Stimulated activated CD4-positive, alpha-beta T cell treated with anti-CD3 and anti-CD28 coated beads, Interleukin-15, amount 100 ng/mL, for 1 hour (primary cell): ENCODE measurements around the gene CLASP1.
"Not testable (repeated sequence)": the region's sequence is repeated elsewhere in the genome, so short reads cannot be mapped to it uniquely, and the experiment has no call there.

Experiments used
- DNase-seq, 2 donors: peaks; one replicate each; pipeline ENCODE4 v3.0.0-alpha.2; 2020; ENCODE audit warnings: low read depth in 1 of 2, low spot score in 1 of 2

The CLASP1 gene

DNA sequence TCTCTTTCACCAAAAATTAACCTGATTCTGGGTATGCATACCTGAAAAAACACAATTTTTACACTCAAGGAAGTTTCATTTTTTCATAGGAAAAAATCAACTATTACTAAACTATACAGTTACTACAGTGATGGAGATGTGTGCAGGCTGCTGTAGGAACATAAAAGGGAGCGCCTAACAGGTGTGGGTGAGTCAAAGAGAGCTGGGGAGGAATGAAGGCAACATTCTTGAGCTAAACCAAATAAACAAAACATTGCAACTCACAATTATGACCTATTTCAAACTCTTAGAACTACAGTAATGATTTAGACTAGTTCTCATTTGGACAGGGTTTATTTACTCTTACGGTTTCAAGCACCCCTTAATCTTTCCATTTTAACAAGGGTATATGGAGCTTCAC, 13.4 kb upstream of the CLASP1 start:
- DNase-seq, result no peak

DNA sequence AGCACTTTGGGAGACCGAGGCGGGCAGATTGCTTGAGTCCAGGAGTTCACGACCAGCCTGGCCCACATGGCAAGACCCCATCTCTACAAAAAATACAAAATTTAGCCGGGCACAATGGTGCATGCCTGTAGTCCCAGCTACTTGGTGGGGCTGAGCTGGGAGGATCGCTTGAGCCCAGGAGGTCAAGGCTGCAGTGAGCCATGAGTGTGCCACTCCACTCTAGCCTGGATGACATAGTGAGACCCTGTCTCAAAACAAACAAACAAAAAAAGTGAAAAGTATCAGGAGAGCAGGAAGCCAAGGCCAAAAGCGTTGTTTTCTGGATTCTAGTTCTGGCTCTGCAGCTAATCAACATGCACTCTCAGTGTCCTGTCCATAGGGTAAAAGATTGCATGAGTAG, 10.7 kb upstream of the CLASP1 start:
- no peak for DNase-seq

DNA sequence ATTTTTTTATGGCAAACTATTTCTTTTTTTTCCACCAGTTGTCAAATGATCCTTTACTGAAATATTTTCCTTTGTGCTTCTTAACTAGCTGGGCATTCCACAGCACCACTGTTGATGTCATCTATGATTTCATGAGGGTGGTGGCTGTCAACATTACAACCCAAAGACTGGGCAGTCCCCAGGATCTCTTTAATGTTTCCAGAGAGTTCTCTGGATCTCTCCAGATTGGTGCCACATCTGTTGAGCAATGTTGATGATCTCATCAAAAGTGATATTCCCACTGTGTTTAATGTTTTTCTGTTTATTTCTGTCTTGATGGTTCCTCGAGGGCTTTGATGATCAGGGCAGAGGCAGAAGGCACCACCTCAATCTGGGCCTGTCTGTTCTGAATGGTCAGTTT, 9.1 kb upstream of the CLASP1 start:
- DNase-seq, result not testable (repeated sequence)

DNA sequence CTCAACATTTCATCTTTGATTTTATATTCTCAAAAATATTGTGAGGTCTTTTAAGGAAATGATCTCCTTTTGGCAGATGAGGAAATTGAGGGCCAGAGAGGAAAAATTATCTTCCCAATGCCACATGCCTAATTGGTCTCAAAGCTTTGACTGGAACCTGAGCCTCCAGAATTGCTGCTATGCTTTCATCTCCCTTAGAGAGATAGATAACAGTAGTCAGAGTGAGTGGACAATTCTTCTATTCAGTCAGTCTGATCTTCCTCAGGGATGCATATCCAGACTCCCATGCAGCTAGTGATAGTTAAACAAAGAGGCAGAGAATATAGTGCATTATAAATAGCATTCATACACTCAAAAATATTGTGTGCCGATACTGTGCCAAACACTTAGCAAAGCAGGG, 3.8 kb upstream of the CLASP1 start:
- no peak for DNase-seq

DNA sequence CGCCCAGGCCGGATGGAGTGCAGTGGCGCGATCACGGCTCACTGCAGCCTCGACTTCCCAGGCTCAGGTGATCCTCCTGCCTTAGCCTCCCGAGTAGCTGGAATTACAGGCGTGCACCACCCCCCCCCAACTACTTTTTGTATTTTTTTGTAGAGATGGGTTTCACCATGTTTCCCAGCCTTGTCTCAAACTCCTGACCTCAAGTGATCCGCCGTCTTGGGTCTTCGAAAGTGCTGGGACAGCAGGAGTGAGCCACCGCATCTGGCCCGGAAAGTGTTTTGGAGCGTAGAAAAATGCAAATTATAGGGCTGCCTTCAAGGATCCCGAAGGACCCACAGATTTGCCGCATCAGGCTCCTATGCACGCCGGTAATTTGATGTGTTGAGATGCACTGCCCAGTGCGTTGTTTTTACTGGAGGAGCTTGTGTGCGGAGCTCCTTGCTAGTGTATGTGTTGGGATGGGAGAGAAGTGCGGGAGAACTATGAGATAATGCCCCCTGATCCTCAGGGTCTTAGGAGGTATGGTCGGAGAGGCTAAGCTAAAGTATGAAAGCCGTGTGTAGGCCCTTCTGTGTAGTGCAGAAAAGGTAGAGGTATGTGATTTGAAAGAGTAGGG, 1.2 kb upstream of the CLASP1 start:
- DNase-seq, result no peak

DNA sequence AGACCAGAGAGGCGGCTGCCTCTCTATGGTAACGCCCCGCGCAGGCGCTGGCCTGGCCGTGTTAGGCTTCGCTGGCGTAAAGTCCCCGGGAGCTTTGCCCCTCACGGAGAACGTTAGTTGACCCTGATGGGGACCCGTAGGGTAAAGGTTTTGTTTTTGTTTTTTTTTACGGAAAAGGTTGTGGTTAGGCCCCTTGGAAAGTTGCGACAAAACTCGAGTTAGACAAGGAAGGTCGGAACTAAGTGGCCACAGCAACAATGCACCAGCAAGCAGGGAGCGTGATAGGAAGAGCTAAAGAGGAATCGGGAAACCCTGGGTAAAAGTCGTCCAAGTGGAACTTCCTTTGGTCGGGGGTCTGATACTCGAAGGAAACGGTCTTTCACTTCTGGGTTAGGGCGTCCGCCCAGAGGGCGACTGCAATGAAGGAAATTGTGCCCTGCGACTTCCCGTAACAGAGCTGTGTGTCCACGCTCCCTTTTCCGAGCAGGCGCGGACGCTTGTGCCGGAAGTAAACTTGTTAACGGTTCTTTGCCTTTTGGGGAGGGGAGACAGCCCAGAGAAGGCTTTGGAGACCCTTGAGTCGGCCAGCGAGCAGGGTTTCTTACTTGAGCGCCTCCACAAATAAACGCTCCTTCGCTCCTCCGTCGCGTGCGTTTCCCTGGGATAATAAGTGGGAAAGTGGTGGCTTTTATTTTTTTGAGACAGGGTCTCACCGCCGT, 493 bp upstream of the CLASP1 start:
- peak; percentile 86 to 91 for DNase-seq

DNA sequence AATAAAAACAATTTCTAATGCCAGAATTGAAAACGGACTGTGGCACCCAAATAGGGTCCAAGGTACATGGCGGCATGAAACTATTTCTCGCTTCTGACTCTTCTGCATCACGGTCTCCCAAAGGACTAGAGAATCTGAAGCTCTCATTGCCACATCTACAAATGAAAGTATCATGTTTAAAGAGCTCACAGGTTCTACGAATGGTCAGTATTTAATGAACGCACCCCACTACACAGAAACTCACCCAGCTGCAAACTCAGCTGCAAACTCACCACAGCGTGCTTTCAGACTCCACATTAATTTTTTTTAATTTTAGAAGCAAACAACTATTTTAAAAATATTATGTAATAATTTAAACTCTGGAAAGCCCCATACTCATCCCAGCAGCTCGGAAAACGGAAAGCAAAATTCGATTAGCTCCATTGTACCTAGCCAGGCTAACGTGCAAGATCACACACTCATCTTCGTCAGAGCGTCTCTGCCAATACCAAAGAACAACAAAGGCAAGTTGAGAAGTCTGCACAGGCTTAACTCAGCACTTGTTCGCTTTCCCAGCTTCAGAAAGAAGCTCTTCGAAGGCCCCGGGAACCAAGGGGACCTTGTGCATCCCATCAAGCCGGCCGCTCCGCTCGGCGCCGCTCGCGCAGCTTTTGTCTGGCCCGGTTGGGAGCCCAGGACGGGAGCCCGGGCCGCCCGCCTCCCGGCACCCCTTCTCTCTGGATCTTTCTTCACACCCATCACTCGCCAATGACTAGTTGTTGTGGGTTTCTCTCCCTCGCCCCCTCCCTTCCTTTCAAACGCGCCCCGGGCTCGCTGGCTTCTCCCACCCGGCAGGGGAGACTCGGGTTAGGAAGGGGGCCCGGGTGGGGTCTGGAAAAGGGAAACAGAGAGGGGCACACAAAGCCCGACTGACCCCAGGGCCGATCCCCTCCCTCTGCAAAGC, 785 bp downstream of the CLASP1 start:
- peak in 1 of 2 donors; percentile 29 for DNase-seq

DNA sequence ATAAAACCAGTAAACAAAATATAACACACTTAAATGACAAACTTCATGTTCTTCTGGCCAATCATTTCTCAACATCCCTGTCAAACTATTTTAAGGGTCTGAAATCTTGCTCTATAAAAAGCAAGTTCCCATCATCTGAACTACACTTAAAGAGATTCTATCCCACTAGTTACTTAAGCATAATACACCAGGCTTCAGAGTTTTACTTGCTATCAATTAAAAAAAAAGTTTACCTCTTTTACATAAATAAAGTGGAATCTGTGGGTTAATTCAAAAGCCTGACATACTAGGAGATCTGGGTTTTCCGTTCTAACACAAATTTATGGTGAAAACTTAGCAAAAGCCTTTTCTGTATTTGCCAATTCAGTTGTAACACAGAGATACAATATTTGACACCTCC, 1.9 kb downstream of the CLASP1 start:
- no peak for DNase-seq

DNA sequence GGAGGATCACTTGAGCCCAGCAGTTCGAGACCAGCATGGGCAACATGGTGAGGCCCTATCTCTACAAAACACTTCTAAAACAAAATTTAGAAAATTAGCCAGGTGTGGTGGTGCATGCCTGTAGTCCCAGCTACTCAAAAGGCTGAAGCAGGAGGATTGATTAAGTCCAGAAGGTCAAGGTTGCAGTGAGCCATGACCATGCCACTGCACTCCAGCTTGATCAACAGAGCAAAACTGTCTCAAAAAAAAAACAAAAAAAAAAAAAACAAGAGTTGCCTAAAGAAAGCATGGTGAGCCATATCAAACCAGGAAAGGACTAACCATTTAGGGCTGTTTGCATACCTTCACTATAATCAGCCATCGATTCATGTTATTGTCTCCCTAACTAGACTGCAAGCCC, 4.5 kb downstream of the CLASP1 start:
- DNase-seq, result no peak

DNA sequence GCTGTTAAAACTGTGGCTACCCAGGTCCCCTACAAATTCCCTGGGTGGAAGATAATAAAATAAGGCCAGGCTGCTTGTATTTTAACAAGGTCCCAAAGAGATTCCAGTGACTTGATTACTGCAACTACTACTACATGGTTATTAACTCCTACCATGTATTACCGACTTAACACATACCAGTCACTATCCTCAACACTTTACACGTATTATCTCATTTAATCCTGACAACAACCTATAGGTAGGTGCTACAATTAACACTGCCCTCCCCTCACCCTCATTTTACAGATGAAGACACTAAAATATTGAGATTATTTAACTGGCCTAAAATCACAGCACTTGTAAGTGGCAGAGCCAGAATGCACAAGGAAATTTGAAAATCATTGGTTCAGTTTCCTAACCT, 5.4 kb downstream of the CLASP1 start:
- DNase-seq, result no peak

DNA sequence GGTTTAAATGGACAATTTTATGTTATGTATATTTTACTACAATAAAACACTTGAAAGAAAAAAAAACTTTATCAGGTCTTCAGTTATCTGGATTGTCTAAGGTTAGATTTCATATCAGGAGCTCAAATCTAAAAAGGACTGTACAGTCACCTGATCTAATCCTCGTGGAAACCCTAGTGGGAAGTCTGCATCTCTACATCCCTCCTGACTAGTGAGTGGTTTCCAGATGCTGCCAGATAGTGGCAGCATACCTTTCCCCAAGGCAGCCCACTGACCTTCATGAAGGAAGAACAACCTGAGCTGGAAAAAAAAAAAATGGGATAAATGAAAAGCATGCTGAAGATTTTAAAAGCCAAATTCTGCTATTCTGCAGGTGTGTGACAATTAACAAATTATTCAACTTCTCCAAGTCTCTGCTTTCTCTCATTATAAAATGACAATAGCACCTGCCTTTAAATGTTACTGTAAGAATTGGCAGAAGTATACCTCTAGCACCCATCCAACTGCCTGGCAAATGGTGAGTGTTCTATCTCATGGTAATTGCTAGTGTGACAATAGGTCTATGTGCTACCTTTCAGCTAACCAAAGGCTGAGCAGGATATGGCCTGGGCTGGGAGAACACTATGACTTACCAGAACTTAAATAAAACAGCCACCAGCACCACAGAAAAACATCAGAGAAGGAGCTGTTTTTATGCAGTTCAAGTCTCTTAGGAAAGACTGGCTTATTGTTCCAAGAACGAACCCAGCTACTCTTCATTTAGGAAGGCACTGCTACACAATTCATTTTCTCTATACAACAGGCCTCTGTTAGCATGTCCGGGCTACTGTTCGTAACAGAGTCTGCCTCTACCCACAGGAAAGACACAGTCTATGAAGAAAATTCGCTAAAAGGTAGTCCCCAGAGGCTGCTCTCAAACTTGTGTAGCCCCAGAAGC, 8.6 kb downstream of the CLASP1 start:
- DNase-seq, result no peak

DNA sequence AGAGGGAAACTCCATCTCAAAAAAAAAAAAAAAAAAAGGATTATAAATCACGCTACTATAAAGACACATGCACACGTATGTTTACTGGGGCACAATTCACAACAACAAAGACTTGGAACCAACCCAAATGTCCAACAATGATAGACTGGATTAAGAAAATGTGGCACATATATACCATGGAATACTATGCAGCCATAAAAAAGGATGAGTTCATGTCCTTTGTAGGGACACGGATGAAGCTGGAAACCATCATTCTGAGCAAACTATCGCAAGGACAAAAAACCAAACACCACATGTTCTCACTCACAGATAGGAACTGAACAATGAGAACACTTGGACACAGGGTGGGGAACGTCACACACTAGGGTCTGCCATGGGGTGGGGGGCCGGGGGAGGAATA, 9.4 kb downstream of the CLASP1 start:
- not testable (repeated sequence) for DNase-seq

DNA sequence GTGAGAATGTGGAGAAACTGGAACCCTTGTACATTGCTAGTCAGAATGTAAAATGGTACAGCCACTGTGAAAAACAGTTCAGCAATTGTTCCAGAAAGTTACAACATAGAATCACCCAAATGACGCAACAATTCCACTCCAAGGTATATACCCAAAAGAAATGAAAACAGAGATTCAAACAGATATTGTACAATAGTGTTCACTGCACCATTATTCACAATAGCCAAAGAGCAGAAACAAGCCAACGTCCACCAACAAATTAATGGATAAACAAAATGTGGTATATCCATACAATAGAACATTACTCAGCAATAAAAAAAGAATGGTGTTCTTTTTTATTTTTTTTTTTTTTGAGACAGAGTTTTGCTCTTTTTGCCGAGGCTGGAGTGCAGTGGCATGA, 10.9 kb downstream of the CLASP1 start:
- DNase-seq, result no peak

DNA sequence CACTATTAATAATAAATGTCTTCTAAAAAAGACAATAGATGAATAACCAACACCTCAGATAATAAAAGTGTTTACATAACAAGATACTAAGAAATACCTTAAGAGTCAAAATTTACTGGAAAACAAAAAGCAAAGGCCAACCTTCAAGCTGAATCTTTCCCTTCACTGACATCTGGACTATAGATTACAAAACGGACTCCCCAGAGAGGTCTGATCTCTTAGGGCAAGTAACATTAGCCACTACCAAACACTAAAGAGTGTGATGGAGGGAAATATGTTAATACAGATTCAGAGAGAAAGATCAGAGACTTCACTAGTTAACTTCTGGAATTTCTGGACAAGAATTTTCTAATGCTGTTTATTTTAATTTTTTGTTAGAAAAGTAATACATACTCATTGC, 13.9 kb downstream of the CLASP1 start:
- no peak for DNase-seq

DNA sequence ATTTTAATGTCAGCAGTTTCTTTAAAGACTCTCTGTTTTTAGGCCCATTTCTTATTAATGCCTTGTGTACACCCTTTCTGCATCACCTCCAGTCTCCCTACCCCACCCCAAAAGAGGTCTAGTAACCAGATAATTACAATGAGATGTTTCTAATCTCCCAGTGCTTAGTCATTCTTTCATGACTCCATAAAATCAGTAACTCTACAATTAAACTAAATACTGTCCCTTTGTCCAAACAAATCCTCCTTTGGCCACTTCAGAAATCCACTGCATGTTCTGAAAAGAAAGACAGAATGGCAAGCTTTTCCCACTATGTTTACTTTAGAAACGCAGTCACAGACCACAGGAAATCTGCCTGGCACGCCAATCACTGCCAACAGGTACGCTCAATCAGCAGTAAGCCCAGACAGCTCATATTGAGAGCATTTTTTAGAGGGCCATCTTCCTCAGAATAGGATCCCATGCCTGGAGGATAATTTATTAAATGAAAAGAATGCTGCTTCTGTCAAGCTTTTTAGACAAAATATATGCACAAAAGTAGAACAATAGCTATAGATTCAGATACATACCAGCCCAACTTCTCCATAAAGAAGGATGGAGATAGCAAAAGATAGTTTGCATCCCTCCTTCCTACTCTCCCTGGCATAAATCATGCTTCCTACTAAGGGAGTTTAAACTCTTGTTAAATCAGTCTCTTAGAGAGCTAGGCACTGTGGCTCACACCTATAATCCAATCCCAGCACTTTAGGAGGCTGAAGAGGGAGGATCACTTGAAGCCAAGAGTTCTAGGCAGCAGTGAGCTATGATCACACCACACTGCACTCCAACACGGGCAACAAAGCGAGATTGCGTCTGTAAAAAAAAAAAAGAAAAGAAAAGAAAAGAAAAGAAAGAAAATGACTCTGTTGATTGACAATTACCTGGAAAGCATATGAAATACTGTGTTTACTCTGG, 14.6 kb downstream of the CLASP1 start:
- DNase-seq, result no peak

DNA sequence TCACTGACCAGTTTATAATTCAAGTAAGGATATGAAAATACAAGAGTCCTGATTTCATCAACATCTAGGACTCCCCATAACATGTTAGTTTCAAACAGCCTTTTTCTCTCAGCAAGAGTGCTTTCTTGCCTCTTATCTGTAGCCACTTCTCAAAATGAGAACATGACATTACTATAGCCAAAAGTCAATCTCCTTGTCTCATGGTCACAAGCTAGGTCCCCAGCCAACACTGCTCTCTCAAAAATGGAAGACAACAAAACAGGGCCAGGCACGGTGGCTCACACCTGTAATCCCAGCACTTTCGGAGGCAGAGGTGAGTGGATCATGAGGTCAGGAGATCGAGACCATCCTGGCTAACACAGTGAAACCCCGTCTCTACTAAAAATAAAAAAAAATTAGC, 15.8 kb downstream of the CLASP1 start:
- DNase-seq, result no peak

DNA sequence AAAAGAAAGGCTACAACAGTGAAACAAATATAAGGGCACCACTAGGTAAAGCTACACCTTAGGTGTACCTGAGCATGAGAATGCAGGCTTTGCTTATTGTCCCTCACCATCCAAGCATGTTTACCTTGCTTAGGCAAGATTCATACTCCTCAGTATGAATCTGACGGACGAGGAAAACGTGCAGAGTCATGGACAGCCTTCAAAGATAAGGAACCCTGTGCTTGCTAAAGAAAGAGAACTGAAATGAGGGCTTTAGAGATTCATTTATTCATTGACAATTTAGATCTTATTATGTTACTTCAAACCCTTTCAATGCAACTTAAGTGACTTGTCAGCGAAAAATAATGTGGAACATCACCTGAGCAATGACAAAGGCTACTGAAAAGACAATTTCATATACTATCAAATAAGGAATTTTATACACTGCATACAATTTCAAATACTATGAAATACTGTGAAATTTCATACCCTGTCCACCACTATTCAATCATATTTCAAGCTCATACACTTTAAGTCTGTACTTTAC, 21.7 kb downstream of the CLASP1 start:
- no peak for DNase-seq

DNA sequence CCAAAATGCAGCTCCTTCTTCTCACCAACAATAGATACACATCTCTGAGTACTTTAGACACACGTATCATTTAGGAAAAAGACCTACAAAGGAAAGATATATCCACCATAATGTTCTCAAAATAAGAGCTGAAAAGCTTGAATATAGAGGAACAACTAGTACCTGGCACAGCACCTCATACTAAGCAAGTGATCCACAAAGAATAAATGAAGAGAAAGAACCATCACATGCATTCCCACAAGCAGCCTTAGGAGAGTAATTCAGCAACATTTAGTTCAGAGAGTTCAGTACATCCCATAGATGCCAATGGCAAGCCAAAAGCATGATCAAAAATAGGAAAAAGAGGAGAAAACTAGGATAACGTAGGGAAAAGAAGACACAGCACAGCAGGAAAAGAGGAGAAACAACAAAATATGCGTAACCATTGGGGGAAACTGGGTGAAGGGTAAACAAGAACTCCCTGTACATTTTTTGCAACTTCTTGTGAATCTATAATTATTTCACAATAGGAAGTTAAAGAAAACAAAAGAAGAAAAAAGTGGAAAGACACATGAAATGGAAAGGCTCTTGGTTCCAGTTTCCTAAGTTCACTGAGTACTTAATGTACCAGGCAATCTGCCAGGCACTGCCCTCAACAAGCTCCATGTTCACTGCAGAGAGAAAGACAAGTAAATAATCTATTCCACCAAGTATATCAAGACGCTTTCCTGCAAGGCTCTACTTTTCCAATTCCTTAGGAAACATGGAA, 22.3 kb downstream of the CLASP1 start:
- no peak for DNase-seq

DNA sequence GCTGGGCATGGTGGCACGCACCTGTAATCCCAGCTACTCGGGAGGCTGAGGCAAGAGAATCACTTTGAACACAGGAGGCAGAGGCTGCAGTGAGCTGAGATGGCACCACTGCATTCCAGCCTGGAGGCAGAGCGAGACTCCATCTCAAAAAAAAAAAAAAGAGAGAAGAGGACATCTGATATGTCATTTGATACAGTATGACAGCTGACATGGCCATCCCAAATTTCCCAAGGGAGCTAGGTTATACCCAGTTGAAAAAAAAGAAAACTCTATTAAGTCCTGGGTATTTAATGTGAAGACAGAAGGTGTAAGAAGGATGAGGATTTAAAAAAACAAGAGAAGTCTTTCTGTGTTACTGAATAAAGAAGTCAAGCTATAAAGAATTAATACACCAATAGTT, 23.3 kb downstream of the CLASP1 start:
- no peak for DNase-seq
